HepG2 (cell line): ENCODE results near the gene TKTL1. TPM values are rescaled to one million over a fixed set of nuclear protein-coding genes. Genes with fewer than 3 reads are reported as not detected.

ENCODE experiments used
- BCL6 ChIP-seq: IDR thresholded peaks from 2 replicates; pipeline ENCODE4 v1.6.1; 2016; ENCODE audit warnings: missing genetic modification reagents, missing compliant biosample characterization
- EP300 ChIP-seq, 3 experiments: sonication (generic) in 1 of 3; formaldehyde crosslinking in 1 of 3; IDR thresholded peaks; 2 replicates each; pipeline versions ENCODE4 v1.5.1 to v1.6.1; 2011 to 2020; ENCODE audit warnings: low read depth in 2 of 3, low read length in 2 of 3, borderline replicate concordance in 1 of 3, improper control_type of control experiment in 1 of 3, mild to moderate bottlenecking in 1 of 3, missing genetic modification reagents in 1 of 3, moderate library complexity in 1 of 3
- FOXP4 ChIP-seq: sonication (generic); formaldehyde crosslinking; IDR thresholded peaks from 2 replicates; pipeline ENCODE4 v1.4.0; 2020; ENCODE audit warnings: missing genetic modification reagents
- GATAD2A ChIP-seq: IDR thresholded peaks from 2 replicates; pipeline ENCODE4 v1.6.1; 2016
- HNRNPUL1 ChIP-seq: fragments of 200-400 bp; formaldehyde crosslinking; IDR thresholded peaks from 2 replicates; pipeline ENCODE4 v1.6.1; 2017; ENCODE audit warnings: low read depth, mild to moderate bottlenecking, low read length, moderate library complexity
- MAZ ChIP-seq, 2 experiments: sonication (generic) in 1 of 2; formaldehyde crosslinking in 1 of 2; IDR thresholded peaks; 2 replicates each; pipeline versions ENCODE4 v1.5.0 to v1.6.1; 2012 to 2020; ENCODE audit warnings: low read depth in 2 of 2, mild to moderate bottlenecking in 2 of 2, borderline replicate concordance in 1 of 2, improper control_type of control experiment in 1 of 2, low read length in 1 of 2, missing genetic modification reagents in 1 of 2, moderate library complexity in 1 of 2
- MBD4 ChIP-seq: IDR thresholded peaks from 2 replicates; pipeline ENCODE4 v1.6.1; 2012; ENCODE audit warnings: low read length, inconsistent platforms, borderline replicate concordance
- MED1 ChIP-seq: sonication (generic); formaldehyde crosslinking; IDR thresholded peaks from 2 replicates; pipeline ENCODE4 v1.4.0; 2020; ENCODE audit warnings: missing genetic modification reagents
- MTA1 ChIP-seq: sonication (generic); formaldehyde crosslinking; IDR thresholded peaks from 2 replicates; pipeline ENCODE4 v1.4.0; 2020; ENCODE audit warnings: missing genetic modification reagents, mild to moderate bottlenecking, borderline replicate concordance
- MXD1 ChIP-seq: sonication (generic); formaldehyde crosslinking; IDR thresholded peaks from 2 replicates; pipeline ENCODE4 v1.4.0; 2020; ENCODE audit warnings: mild to moderate bottlenecking, missing genetic modification reagents
- RBM39 ChIP-seq: fragments of 200-400 bp; formaldehyde crosslinking; IDR thresholded peaks from one replicate; pipeline ENCODE4 v1.6.1; 2018; ENCODE audit warnings: antibody characterized with exemption, mild to moderate bottlenecking, low read depth, low read length; ENCODE audit not compliant: poor library complexity, severe bottlenecking
- RNF2 ChIP-seq: fragments of 450-650 bp; conservative IDR thresholded peaks from 2 replicates; pipeline ENCODE4 v1.6.1; 2016; ENCODE audit warnings: low read depth
- SP4 ChIP-seq: sonication (generic); formaldehyde crosslinking; IDR thresholded peaks from 2 replicates; pipeline ENCODE4 v1.8.1; 2023; ENCODE audit warnings: mild to moderate bottlenecking, missing genetic modification reagents
- USF2 ChIP-seq, 2 experiments: sonication (generic) in 1 of 2; formaldehyde crosslinking in 1 of 2; IDR thresholded peaks; 2 replicates each; pipeline versions ENCODE4 v1.5.1 to v1.6.1; 2011 to 2020; ENCODE audit warnings: borderline replicate concordance in 1 of 2, low read depth in 1 of 2, low read length in 1 of 2, mild to moderate bottlenecking in 1 of 2, missing genetic modification reagents in 1 of 2, moderate library complexity in 1 of 2
- ZNF292 ChIP-seq: sonication (generic); formaldehyde crosslinking; IDR thresholded peaks from 2 replicates; pipeline ENCODE4 v1.8.1; 2022; ENCODE audit warnings: mild to moderate bottlenecking, low read depth, missing genetic modification reagents, borderline replicate concordance
- ZNF879 ChIP-seq: sonication (generic); formaldehyde crosslinking; IDR thresholded peaks from 2 replicates; pipeline ENCODE4 v1.8.1; 2023; ENCODE audit warnings: missing genetic modification reagents
- polyA plus RNA-seq, 8 experiments: library from polyadenylated mRNA; depleted of rRNA in 3 of 8; stranded (reverse) in 7 of 8; unstranded in 1 of 8; fragments of >200 nt; fragmentation: Illumina TruSeq in 4 of 8; extraction: Trizol in 4 of 8; gene quantifications; 2 replicates each; pipeline versions ENCODE4 v1.2.1 to v1.2.3, GENCODE V29; 2011 to 2016; ENCODE audit warnings: low read depth in 4 of 8, missing spikeins in 1 of 8, mixed read lengths in 1 of 8; ENCODE audit not compliant: insufficient read depth in 1 of 8
- total RNA-seq, 5 experiments: library from RNA; depleted of rRNA; stranded (reverse); fragments of >200 nt; fragmentation: Illumina TruSeq; extraction: Trizol; gene quantifications; 2 replicates each; pipeline ENCODE4 v1.2.3, GENCODE V29; 2016; ENCODE audit warnings: low read depth in 1 of 5
- TF ChIP-seq, protein P1 (sequence below): sonication (generic); formaldehyde crosslinking; IDR thresholded peaks from 2 replicates; pipeline ENCODE4 v1.4.0; 2020; ENCODE audit warnings: missing genetic modification reagents, borderline replicate concordance

Gene TKTL1
- total and polyA plus RNA-seq, 2 of the 13 experiments (the other 11 are each of a cell fraction or from before 2014, with no cell fraction given): not detected

DNA sequence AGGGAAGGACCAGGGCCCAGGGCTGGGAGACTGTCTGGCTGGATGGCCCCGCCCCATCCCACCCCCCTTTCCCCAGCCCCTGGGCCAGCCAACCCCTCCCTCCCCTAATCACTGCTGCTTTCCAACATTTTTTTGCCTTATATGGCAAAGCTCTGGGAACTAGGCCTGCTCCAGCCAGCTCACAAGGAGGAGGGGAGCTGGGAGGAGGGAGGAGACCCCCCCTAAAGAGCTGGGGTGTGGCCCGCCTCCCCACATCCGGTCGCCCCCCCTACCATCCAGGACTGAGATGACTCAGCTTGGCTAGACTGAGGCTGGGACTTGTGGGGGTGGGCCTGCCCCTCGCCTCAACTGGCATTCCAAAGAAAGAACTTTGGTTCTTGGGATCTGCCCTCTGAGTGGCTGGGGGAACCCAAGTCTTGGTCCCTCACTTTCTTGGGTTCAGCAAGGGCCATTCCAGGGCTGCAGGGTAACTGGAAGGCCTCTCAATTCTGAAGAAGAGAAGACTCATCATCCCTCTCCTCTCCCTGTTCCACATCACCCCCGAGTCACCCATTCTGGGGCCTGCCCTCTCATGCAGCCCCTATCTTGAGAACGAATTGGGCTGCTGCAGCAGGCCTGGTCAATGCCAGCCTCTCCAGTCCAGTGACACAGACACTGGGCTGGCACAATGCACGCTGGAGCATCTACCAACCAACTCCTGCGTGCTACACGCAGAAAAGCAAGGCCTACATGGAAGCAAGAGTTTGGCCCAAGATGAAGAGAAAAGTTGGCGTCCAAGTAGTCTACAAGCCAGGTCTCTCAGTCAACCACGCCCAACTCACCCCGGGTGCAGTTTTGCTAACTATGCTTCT is 74.1 kb downstream of the TKTL1 start (continued):
- TF ChIP-seq USF2 (IDR thresholded peaks at IDR 0.05; ENCODE audit: low read depth, low read length) (no peak), USF2 (CRISPR knock-in tag; IDR thresholded peaks at IDR 0.05; ENCODE audit: borderline replicate concordance) (peak; percentile 81; the same call in 1 of the 2 replicates), FOXP4 (CRISPR knock-in tag) (0 out of 2 replicates have a peak, but pooled peaks have one; percentile 9), RNF2 (no peak), MXD1 (CRISPR knock-in tag) (0 out of 2 replicates have a peak, but pooled peaks have one; percentile 7), MTA1 (CRISPR knock-in tag) (no peak), MBD4 (no peak), BCL6 (CRISPR knock-in tag) (0 out of 2 replicates have a peak, but pooled peaks have one; percentile 6), MAZ (IDR thresholded peaks at IDR 0.05; ENCODE audit: borderline replicate concordance, low read depth, low read length) (peak; percentile 41; the same call in 1 of the 2 replicates), MAZ (CRISPR knock-in tag; IDR thresholded peaks at IDR 0.05; ENCODE audit: low read depth) (no peak), MED1 (CRISPR knock-in tag) (peak; percentile 51), ZNF879 (no peak), EP300 (IDR thresholded peaks at IDR 0.05; ENCODE audit: low read depth in 2 of 2, low read length in 2 of 2) (0 out of 4 replicates have a peak, but pooled peaks of 1 of the 2 experiments have one; percentile 20), EP300 (CRISPR knock-in tag; IDR thresholded peaks at IDR 0.05; ENCODE audit: borderline replicate concordance) (no peak), ZNF292 (CRISPR knock-in tag) (no peak), RBM39 (no peak), GATAD2A (CRISPR knock-in tag) (0 out of 2 replicates have a peak, but pooled peaks have one; percentile 17), HNRNPUL1 (no peak), SP4 (CRISPR knock-in tag) (0 out of 2 replicates have a peak, but pooled peaks have one; percentile 27)
- TF ChIP-seq, protein P1, sequence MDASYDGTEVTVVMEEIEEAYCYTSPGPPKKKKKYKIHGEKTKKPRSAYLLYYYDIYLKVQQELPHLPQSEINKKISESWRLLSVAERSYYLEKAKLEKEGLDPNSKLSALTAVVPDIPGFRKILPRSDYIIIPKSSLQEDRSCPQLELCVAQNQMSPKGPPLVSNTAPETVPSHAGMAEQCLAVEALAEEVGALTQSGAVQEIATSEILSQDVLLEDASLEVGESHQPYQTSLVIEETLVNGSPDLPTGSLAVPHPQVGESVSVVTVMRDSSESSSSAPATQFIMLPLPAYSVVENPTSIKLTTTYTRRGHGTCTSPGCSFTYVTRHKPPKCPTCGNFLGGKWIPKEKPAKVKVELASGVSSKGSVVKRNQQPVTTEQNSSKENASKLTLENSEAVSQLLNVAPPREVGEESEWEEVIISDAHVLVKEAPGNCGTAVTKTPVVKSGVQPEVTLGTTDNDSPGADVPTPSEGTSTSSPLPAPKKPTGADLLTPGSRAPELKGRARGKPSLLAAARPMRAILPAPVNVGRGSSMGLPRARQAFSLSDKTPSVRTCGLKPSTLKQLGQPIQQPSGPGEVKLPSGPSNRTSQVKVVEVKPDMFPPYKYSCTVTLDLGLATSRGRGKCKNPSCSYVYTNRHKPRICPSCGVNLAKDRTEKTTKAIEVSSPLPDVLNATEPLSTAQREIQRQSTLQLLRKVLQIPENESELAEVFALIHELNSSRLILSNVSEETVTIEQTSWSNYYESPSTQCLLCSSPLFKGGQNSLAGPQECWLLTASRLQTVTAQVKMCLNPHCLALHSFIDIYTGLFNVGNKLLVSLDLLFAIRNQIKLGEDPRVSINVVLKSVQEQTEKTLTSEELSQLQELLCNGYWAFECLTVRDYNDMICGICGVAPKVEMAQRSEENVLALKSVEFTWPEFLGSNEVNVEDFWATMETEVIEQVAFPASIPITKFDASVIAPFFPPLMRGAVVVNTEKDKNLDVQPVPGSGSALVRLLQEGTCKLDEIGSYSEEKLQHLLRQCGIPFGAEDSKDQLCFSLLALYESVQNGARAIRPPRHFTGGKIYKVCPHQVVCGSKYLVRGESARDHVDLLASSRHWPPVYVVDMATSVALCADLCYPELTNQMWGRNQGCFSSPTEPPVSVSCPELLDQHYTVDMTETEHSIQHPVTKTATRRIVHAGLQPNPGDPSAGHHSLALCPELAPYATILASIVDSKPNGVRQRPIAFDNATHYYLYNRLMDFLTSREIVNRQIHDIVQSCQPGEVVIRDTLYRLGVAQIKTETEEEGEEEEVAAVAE: no peak
